Nephron progenitor cell (in vitro differentiated cells): ENCODE data around the gene SFXN3.

Source experiments
- DNase-seq: peaks from one replicate; pipeline ENCODE4 v3.0.0; 2021
- H3K27ac Mint-ChIP-seq: 2 replicates; pipeline ENCODE4 v1.8.0; 2021; ENCODE audit warnings: mild to moderate bottlenecking, moderate library complexity, mixed read lengths
- H3K27me3 Mint-ChIP-seq: 2 replicates; pipeline ENCODE4 v1.8.0; 2021; ENCODE audit warnings: mild to moderate bottlenecking, low read depth, mixed read lengths; ENCODE audit not compliant: poor library complexity
- H3K36me3 Mint-ChIP-seq: 2 replicates; pipeline ENCODE4 v1.8.0; 2021; ENCODE audit warnings: low read depth, mixed read lengths
- H3K4me1 Mint-ChIP-seq: 2 replicates; pipeline ENCODE4 v1.8.0; 2021; ENCODE audit warnings: mixed read lengths
- H3K4me3 Mint-ChIP-seq: 2 replicates; pipeline ENCODE4 v1.8.0; 2021; ENCODE audit warnings: mild to moderate bottlenecking, moderate library complexity, mixed read lengths
- H3K9me3 Mint-ChIP-seq: 2 replicates; pipeline ENCODE4 v1.8.0; 2021; ENCODE audit warnings: mild to moderate bottlenecking, moderate library complexity, mixed read lengths
- CTCF ChIP-seq: fragments of 200-600 bp; sonication (generic); IDR thresholded peaks from 2 replicates; pipeline ENCODE4 v1.5.0; 2021; ENCODE audit warnings: antibody characterized with exemption

SFXN3 gene

GRCh38 chr10:101012525-101013364, 18.3 kb upstream of the SFXN3 start:
- Mint-ChIP-seq H3K36me3 (no peaks in the 10 kb centered on the region), H3K4me1 (peaks cover 71% of the 10 kb centered on the region), H3K27me3 (peaks cover 32% of the 10 kb centered on the region), H3K4me3 (no peak overlapping the region), H3K27ac (no peak overlapping the region), H3K9me3 (no peaks in the 10 kb centered on the region)
- DNase-seq = peak; percentile 83
- peak; percentile 78 for TF ChIP-seq CTCF

GRCh38 chr10:101013365-101013825, 17.6 kb upstream of the SFXN3 start:
- H3K9me3 Mint-ChIP-seq = no peaks in the 10 kb centered on the region
- H3K27ac Mint-ChIP-seq = no peak overlapping the region
- DNase-seq = no peak
- peaks cover 39% of the 10 kb centered on the region for H3K27me3 Mint-ChIP-seq
- no peak for TF ChIP-seq CTCF
- H3K4me1 Mint-ChIP-seq = peaks cover 68% of the 10 kb centered on the region
- no peaks in the 10 kb centered on the region for H3K36me3 Mint-ChIP-seq
- H3K4me3 Mint-ChIP-seq = no peak overlapping the region

- no peaks in the 10 kb centered on the region for H3K36me3 Mint-ChIP-seq
- H3K4me1 Mint-ChIP-seq = peaks cover 63% of the 10 kb centered on the region
- DNase-seq = peak; percentile 90
- no peak overlapping the region for H3K4me3 Mint-ChIP-seq
- H3K27ac Mint-ChIP-seq = no peak overlapping the region
- H3K9me3 Mint-ChIP-seq = no peaks in the 10 kb centered on the region
- peaks cover 48% of the 10 kb centered on the region for H3K27me3 Mint-ChIP-seq
- TF ChIP-seq CTCF = peak; percentile 81
Observed at GRCh38 chr10:101014230-101014884, 16.7 kb upstream of the SFXN3 start.

- TF ChIP-seq CTCF = no peak
- Mint-ChIP-seq H3K36me3 (no peaks in the 10 kb centered on the region), H3K9me3 (no peaks in the 10 kb centered on the region), H3K4me1 (peaks cover 62% of the 10 kb centered on the region), H3K4me3 (no peak overlapping the region), H3K27me3 (peaks cover 53% of the 10 kb centered on the region), H3K27ac (no peak overlapping the region)
- DNase-seq = no peak
Observed at GRCh38 chr10:101014966-101015581, 16.0 kb upstream of the SFXN3 start.

GRCh38 chr10:101015582-101015973, 15.5 kb upstream of the SFXN3 start:
- H3K27me3 Mint-ChIP-seq = peaks cover 58% of the 10 kb centered on the region
- DNase-seq = no peak
- H3K4me1 Mint-ChIP-seq = peaks cover 62% of the 10 kb centered on the region
- no peaks in the 10 kb centered on the region for H3K36me3 Mint-ChIP-seq
- H3K27ac Mint-ChIP-seq = no peak overlapping the region
- no peaks in the 10 kb centered on the region for H3K9me3 Mint-ChIP-seq
- TF ChIP-seq CTCF = no peak
- H3K4me3 Mint-ChIP-seq = no peak overlapping the region
